GM12891 (cell line): ENCODE results near the gene ZNF678.

Experiments used
- POLR2A ChIP-seq: IDR thresholded peaks from 2 replicates; pipeline ENCODE4 v1.6.1; 2011; ENCODE audit warnings: low read depth, low read length, control low read depth
- POLR2AphosphoS5 ChIP-seq: IDR thresholded peaks from 2 replicates; pipeline ENCODE4 v1.6.1; 2011; ENCODE audit warnings: low read depth, low read length, control low read depth

GRCh38 chr1:227557962-227558725 is 5.2 kb upstream of the ZNF678 start:
- TF ChIP-seq POLR2A (no peak), POLR2AphosphoS5 (no peak)
